Sigmoid colon (tissue), 4 donors: ENCODE results near the gene NT5C3B.

Experiments
- CTCF ChIP-seq, 4 experiments: fragments of 450-650 bp in 3 of 4; fragments of 200-600 bp in 1 of 4; IDR thresholded peaks; one replicate each; pipeline ENCODE4 v1.5.1; 2016 to 2019; ENCODE audit warnings: antibody characterized with exemption in 4 of 4, mild to moderate bottlenecking in 3 of 4, moderate library complexity in 2 of 4
- POLR2A ChIP-seq, 2 donors: fragments of 450-650 bp; IDR thresholded peaks; one replicate each; pipeline ENCODE4 v1.6.1; 2016; ENCODE audit warnings: antibody characterized with exemption in 2 of 2, mild to moderate bottlenecking in 2 of 2, moderate library complexity in 2 of 2
- POLR2AphosphoS5 ChIP-seq, 4 donors: sonication (generic); formaldehyde crosslinking; IDR thresholded peaks; one replicate each; pipeline ENCODE4 v1.6.1; 2017; ENCODE audit warnings: antibody characterized with exemption in 4 of 4

- TF ChIP-seq CTCF (IDR thresholded peaks at IDR 0.05) (no peak), POLR2AphosphoS5 (IDR thresholded peaks at IDR 0.05) (no peak), POLR2A (IDR thresholded peaks at IDR 0.05) (no peak)
Observed at GRCh38 chr17:41870627-41871026, 34.6 kb upstream of the NT5C3B start.
